ENCODE results near the gene R3HDM1. TPM values are rescaled to one million over a fixed set of nuclear protein-coding genes. Genes with fewer than 3 reads are reported as not detected.
A peak's percentile ranks its signal among the peaks of the same experiment; 100 is the strongest.

Gene R3HDM1
- total and polyA plus RNA-seq, 4 donors, result 5.4 to 27.8 (median 13.2) TPM

GRCh38 chr2:135663148-135663700, 131.9 kb downstream of the R3HDM1 start:
- Histone ChIP-seq H3K27ac (ENCODE audit: low read depth in 1 of 2, low read length in 1 of 2) (no peak overlapping the region), H3K4me3 (no peak overlapping the region), H3K4me1 (ENCODE audit: control insufficient read depth in 5 of 5, insufficient read depth in 5 of 5, low read length in 5 of 5) (peaks cover 0 to 10% (median 0%) of the 10 kb centered on the region in 5 donors), H3K9ac (ENCODE audit: insufficient read depth in 1 of 2, low read length in 2 of 2) (no peak overlapping the region), H3K9me3 (ENCODE audit: control insufficient read depth in 4 of 4, insufficient read depth in 3 of 4, low read length in 3 of 4) (no peaks in the 10 kb centered on the region), H3K36me3 (ENCODE audit: control insufficient read depth in 4 of 4, insufficient read depth in 4 of 4, low read length in 4 of 4) (peaks cover 1 to 9% (median 7%) of the 10 kb centered on the region in 4 donors), H3K27me3 (ENCODE audit: control insufficient read depth in 3 of 3, insufficient read depth in 3 of 3, low read length in 2 of 3) (no peaks in the 10 kb centered on the region)
- ATAC-seq (ENCODE audit: insufficient read depth, low FRiP score), result no peak
- no peak for DNase-seq
- TF ChIP-seq CTCF (IDR thresholded peaks at IDR 0.05; ENCODE audit: control extremely low read depth, extremely low read depth), result no peak

GRCh38 chr2:135664623-135665068, 133.4 kb downstream of the R3HDM1 start:
- Histone ChIP-seq H3K4me1 (ENCODE audit: control insufficient read depth in 5 of 5, insufficient read depth in 5 of 5, low read length in 5 of 5) (peaks cover 0 to 10% (median 0%) of the 10 kb centered on the region in 5 donors), H3K9ac (ENCODE audit: insufficient read depth in 1 of 2, low read length in 2 of 2) (peak overlapping the region in 1 of 2 donors; percentile 33), H3K27me3 (ENCODE audit: control insufficient read depth in 3 of 3, insufficient read depth in 3 of 3, low read length in 2 of 3) (no peaks in the 10 kb centered on the region), H3K9me3 (ENCODE audit: control insufficient read depth in 4 of 4, insufficient read depth in 3 of 4, low read length in 3 of 4) (no peaks in the 10 kb centered on the region), H3K4me3 (no peak overlapping the region), H3K36me3 (ENCODE audit: control insufficient read depth in 4 of 4, insufficient read depth in 4 of 4, low read length in 4 of 4) (peaks cover 1 to 9% (median 7%) of the 10 kb centered on the region in 4 donors), H3K27ac (ENCODE audit: low read depth in 1 of 2, low read length in 1 of 2) (no peak overlapping the region)
- no peak for DNase-seq
- ATAC-seq (ENCODE audit: insufficient read depth, low FRiP score), result no peak
- TF ChIP-seq CTCF (IDR thresholded peaks at IDR 0.05; ENCODE audit: control extremely low read depth, extremely low read depth), result no peak

GRCh38 chr2:135667045-135667444, 135.8 kb downstream of the R3HDM1 start:
- Histone ChIP-seq H3K27ac (ENCODE audit: low read depth in 1 of 2, low read length in 1 of 2) (no peak overlapping the region), H3K4me1 (ENCODE audit: control insufficient read depth in 5 of 5, insufficient read depth in 5 of 5, low read length in 5 of 5) (peaks cover 0 to 10% (median 0%) of the 10 kb centered on the region in 5 donors), H3K9ac (ENCODE audit: insufficient read depth in 1 of 2, low read length in 2 of 2) (no peak overlapping the region), H3K27me3 (ENCODE audit: control insufficient read depth in 3 of 3, insufficient read depth in 3 of 3, low read length in 2 of 3) (no peaks in the 10 kb centered on the region), H3K4me3 (no peak overlapping the region), H3K9me3 (ENCODE audit: control insufficient read depth in 4 of 4, insufficient read depth in 3 of 4, low read length in 3 of 4) (no peaks in the 10 kb centered on the region), H3K36me3 (ENCODE audit: control insufficient read depth in 4 of 4, insufficient read depth in 4 of 4, low read length in 4 of 4) (peaks cover 0 to 4% (median 2%) of the 10 kb centered on the region in 4 donors)
- TF ChIP-seq CTCF (IDR thresholded peaks at IDR 0.05; ENCODE audit: control extremely low read depth, extremely low read depth), result no peak
- DNase-seq (peak in 2 of 3 donors; percentile 15 to 29), ATAC-seq (ENCODE audit: insufficient read depth, low FRiP score) (no peak)

- Histone ChIP-seq H3K4me1 (ENCODE audit: control insufficient read depth in 5 of 5, insufficient read depth in 5 of 5, low read length in 5 of 5) (no peaks in the 10 kb centered on the region), H3K27me3 (ENCODE audit: control insufficient read depth in 3 of 3, insufficient read depth in 3 of 3, low read length in 2 of 3) (no peaks in the 10 kb centered on the region), H3K9ac (ENCODE audit: insufficient read depth in 1 of 2, low read length in 2 of 2) (no peak overlapping the region), H3K9me3 (ENCODE audit: control insufficient read depth in 4 of 4, insufficient read depth in 3 of 4, low read length in 3 of 4) (no peaks in the 10 kb centered on the region), H3K4me3 (no peak overlapping the region), H3K36me3 (ENCODE audit: control insufficient read depth in 4 of 4, insufficient read depth in 4 of 4, low read length in 4 of 4) (peaks cover 0 to 9% (median 5%) of the 10 kb centered on the region in 4 donors), H3K27ac (ENCODE audit: low read depth in 1 of 2, low read length in 1 of 2) (no peak overlapping the region)
- DNase-seq, result no peak
- 70 to 89% methylated on average over 1 of the region's 1 CpG for WGBS, 2 donors
- no peak for TF ChIP-seq CTCF (IDR thresholded peaks at IDR 0.05; ENCODE audit: control extremely low read depth, extremely low read depth)
- ATAC-seq (ENCODE audit: insufficient read depth, low FRiP score), result peak; percentile 75
Observed at GRCh38 chr2:135674453-135674852, 143.2 kb downstream of the R3HDM1 start.
